GM21447 (cell line): ENCODE measurements around the gene HDAC4.

ENCODE experiments used
- ATAC-seq: cut with Tn5 transposase; IDR thresholded peaks from one replicate; pipeline ENCODE4 v1.9.1; 2021; ENCODE audit not compliant: unreplicated experiment

HDAC4 gene

GRCh38 chr2:239226677-239227581 is 173.9 kb downstream of the HDAC4 start:
- no peak for ATAC-seq

GRCh38 chr2:239225871-239226561 is 174.8 kb downstream of the HDAC4 start:
- no peak for ATAC-seq

GRCh38 chr2:239225371-239225851 is 175.4 kb downstream of the HDAC4 start:
- no peak for ATAC-seq

GRCh38 chr2:239224955-239225354 is 175.9 kb downstream of the HDAC4 start:
- ATAC-seq = no peak

- no peak for ATAC-seq
Measured at GRCh38 chr2:239224199-239224570, 176.6 kb downstream of the HDAC4 start.

- ATAC-seq = no peak
Measured at GRCh38 chr2:239223310-239224198, 177.3 kb downstream of the HDAC4 start.

GRCh38 chr2:239222706-239223309 is 178.0 kb downstream of the HDAC4 start:
- no peak for ATAC-seq

- ATAC-seq = no peak
Measured at GRCh38 chr2:239222312-239222660, 178.5 kb downstream of the HDAC4 start.

- ATAC-seq = no peak
Measured at GRCh38 chr2:239220981-239221396, 179.8 kb downstream of the HDAC4 start.

- no peak for ATAC-seq
Measured at GRCh38 chr2:239220341-239220740, 180.5 kb downstream of the HDAC4 start.

- no peak for ATAC-seq
Measured at GRCh38 chr2:239216614-239217273, 184.1 kb downstream of the HDAC4 start.

GRCh38 chr2:239215988-239216613 is 184.7 kb downstream of the HDAC4 start:
- no peak for ATAC-seq

GRCh38 chr2:239215136-239215925 is 185.5 kb downstream of the HDAC4 start:
- ATAC-seq = no peak

- ATAC-seq = no peak
Measured at GRCh38 chr2:239214725-239215124, 186.1 kb downstream of the HDAC4 start.

- no peak for ATAC-seq
Measured at GRCh38 chr2:239213643-239214101, 187.1 kb downstream of the HDAC4 start.

- no peak for ATAC-seq
Measured at GRCh38 chr2:239212929-239213642, 187.7 kb downstream of the HDAC4 start.

- ATAC-seq = no peak
Measured at GRCh38 chr2:239212121-239212928, 188.5 kb downstream of the HDAC4 start.
